H9 (cell line): ENCODE data around the gene POLR2M. TPM values are rescaled to one million over a fixed set of nuclear protein-coding genes. Genes with fewer than 3 reads are reported as not detected.

Source experiments
- DNase-seq: peaks from one replicate; pipeline ENCODE4 v3.0.0-alpha.2; 2017
- H2AFZ ChIP-seq: one replicate; pipeline ENCODE4 v1.6.1; 2013; ENCODE audit warnings: mild to moderate bottlenecking, low read length, control low read depth, moderate library complexity
- H2AK5ac ChIP-seq: 2 replicates; pipeline ENCODE4 v1.6.1; 2013; ENCODE audit warnings: low read length, control low read depth, mixed read lengths; ENCODE audit not compliant: insufficient read length
- H2BK120ac ChIP-seq: one replicate; pipeline ENCODE4 v1.6.1; 2013; ENCODE audit warnings: low read depth, mild to moderate bottlenecking, low read length, control low read depth, inconsistent platforms; ENCODE audit not compliant: poor library complexity, severe bottlenecking
- H2BK12ac ChIP-seq: 2 replicates; pipeline ENCODE4 v1.6.1; 2013; ENCODE audit warnings: low read length, control low read depth, mixed read lengths, low read depth; ENCODE audit not compliant: insufficient read length
- H2BK15ac ChIP-seq: 2 replicates; pipeline ENCODE4 v1.6.1; 2013; ENCODE audit warnings: low read depth, low read length, control low read depth
- H2BK20ac ChIP-seq: one replicate; pipeline ENCODE4 v1.6.1; 2013; ENCODE audit warnings: low read depth, mild to moderate bottlenecking, low read length, control low read depth, inconsistent platforms; ENCODE audit not compliant: poor library complexity, severe bottlenecking
- H2BK5ac ChIP-seq: 2 replicates; pipeline ENCODE4 v1.6.1; 2013; ENCODE audit warnings: low read length, control low read depth, mixed read lengths; ENCODE audit not compliant: insufficient read length
- H3K14ac ChIP-seq: 2 replicates; pipeline ENCODE4 v1.6.1; 2013; ENCODE audit warnings: low read length, control low read depth; ENCODE audit not compliant: insufficient read depth
- H3K18ac ChIP-seq: 2 replicates; pipeline ENCODE4 v1.6.1; 2013; ENCODE audit warnings: low read depth, mild to moderate bottlenecking, mixed read lengths, low read length, control low read depth; ENCODE audit not compliant: insufficient read length
- H3K23ac ChIP-seq: 2 replicates; pipeline ENCODE4 v1.6.1; 2013; ENCODE audit warnings: low read length, control low read depth, mixed read lengths, low read depth; ENCODE audit not compliant: insufficient read length
- H3K23me2 ChIP-seq: 2 replicates; pipeline ENCODE4 v1.6.1; 2013; ENCODE audit warnings: low read depth, mild to moderate bottlenecking, mixed read lengths, low read length, control low read depth; ENCODE audit not compliant: insufficient read length, poor library complexity, severe bottlenecking
- H3K27ac ChIP-seq: 2 replicates; pipeline ENCODE4 v1.5.1; 2013; ENCODE audit warnings: low read length, control low read depth, mixed read lengths, low read depth; ENCODE audit not compliant: insufficient read length
- H3K27me3 ChIP-seq: 2 replicates; pipeline ENCODE4 v1.6.1; 2013; ENCODE audit warnings: low read length, control low read depth, inconsistent platforms; ENCODE audit not compliant: insufficient read depth
- H3K4ac ChIP-seq: 2 replicates; pipeline ENCODE4 v1.6.1; 2013; ENCODE audit warnings: low read depth, mild to moderate bottlenecking, control low read depth, inconsistent platforms, low read length, moderate library complexity
- H3K4me1 ChIP-seq: 2 replicates; pipeline ENCODE4 v1.6.1; 2013; ENCODE audit warnings: low read length, control low read depth, inconsistent platforms; ENCODE audit not compliant: insufficient read depth
- H3K4me2 ChIP-seq: 2 replicates; pipeline ENCODE4 v1.6.1; 2013; ENCODE audit warnings: low read length, control low read depth, mixed read lengths; ENCODE audit not compliant: insufficient read length, insufficient read depth
- H3K56ac ChIP-seq: 2 replicates; pipeline ENCODE4 v1.6.1; 2013; ENCODE audit warnings: low read depth, mild to moderate bottlenecking, mixed read lengths, low read length, control low read depth; ENCODE audit not compliant: insufficient read length
- H3K79me1 ChIP-seq: 2 replicates; pipeline ENCODE4 v1.6.1; 2013; ENCODE audit warnings: low read depth, mild to moderate bottlenecking, moderate library complexity, low read length, control low read depth, inconsistent platforms; ENCODE audit not compliant: insufficient read depth, poor library complexity, severe bottlenecking
- H3K79me2 ChIP-seq: 2 replicates; pipeline ENCODE4 v1.6.1; 2013; ENCODE audit warnings: low read length, control low read depth, inconsistent platforms; ENCODE audit not compliant: insufficient read depth
- H3K9ac ChIP-seq: 2 replicates; pipeline ENCODE4 v1.6.1; 2013; ENCODE audit warnings: low read length, control low read depth, mixed read lengths; ENCODE audit not compliant: insufficient read length; ENCODE audit errors: extremely low read depth
- H3K9me3 ChIP-seq: one replicate; pipeline ENCODE4 v1.6.1; 2013; ENCODE audit warnings: low read depth, low read length, inconsistent platforms; ENCODE audit not compliant: control insufficient read depth
- H3T11ph ChIP-seq: one replicate; pipeline ENCODE4 v1.6.1; 2013; ENCODE audit warnings: mild to moderate bottlenecking, low read length, control low read depth, inconsistent platforms
- H4K20me1 ChIP-seq: one replicate; pipeline ENCODE4 v1.6.1; 2013; ENCODE audit not compliant: control insufficient read depth, insufficient read length, insufficient read depth
- H4K5ac ChIP-seq: 2 replicates; pipeline ENCODE4 v1.6.1; 2013; ENCODE audit warnings: low read depth, mild to moderate bottlenecking, mixed read lengths, low read length, control low read depth; ENCODE audit not compliant: insufficient read length
- H4K8ac ChIP-seq: replicated peaks from 2 replicates; pipeline ENCODE4 v1.6.1; 2013; ENCODE audit warnings: low read length, control low read depth, mixed read lengths, low read depth; ENCODE audit not compliant: insufficient read length
- H4K91ac ChIP-seq: 2 replicates; pipeline ENCODE4 v1.6.1; 2013; ENCODE audit warnings: low read depth, mild to moderate bottlenecking, moderate library complexity, mixed read lengths, low read length, control low read depth; ENCODE audit not compliant: insufficient read length
- H3K27ac Mint-ChIP-seq, 3 experiments: 2 replicates in 2 of 3; 3 replicates in 1 of 3; pipeline ENCODE4 v1.8.0; 2020 to 2021; ENCODE audit warnings: mixed read lengths in 3 of 3, mild to moderate bottlenecking in 1 of 3, moderate library complexity in 1 of 3
- H3K27me3 Mint-ChIP-seq: 2 replicates; pipeline ENCODE4 v1.8.0; 2021; ENCODE audit warnings: low read depth, mild to moderate bottlenecking, moderate library complexity, mixed read lengths
- H3K36me3 Mint-ChIP-seq, 3 experiments: 2 replicates in 2 of 3; 3 replicates in 1 of 3; pipeline ENCODE4 v1.8.0; 2020 to 2021; ENCODE audit warnings: low read depth in 3 of 3, mixed read lengths in 3 of 3; ENCODE audit not compliant: insufficient read depth in 1 of 3
- H3K4me1 Mint-ChIP-seq, 2 experiments: 2 replicates each; pipeline ENCODE4 v1.8.0; 2020; ENCODE audit warnings: mixed read lengths in 2 of 2
- H3K4me3 Mint-ChIP-seq, 2 experiments: 2 replicates in 1 of 2; 3 replicates in 1 of 2; pipeline ENCODE4 v1.8.0; 2020 to 2021; ENCODE audit warnings: mild to moderate bottlenecking in 2 of 2, mixed read lengths in 2 of 2, moderate library complexity in 1 of 2
- H3K9me3 Mint-ChIP-seq, 2 experiments: 2 replicates in 1 of 2; 3 replicates in 1 of 2; pipeline ENCODE4 v1.8.0; 2020; ENCODE audit warnings: mild to moderate bottlenecking in 2 of 2, mixed read lengths in 2 of 2, moderate library complexity in 1 of 2
- CTCF ChIP-seq: fragments of 200-600 bp; sonication (generic); conservative IDR thresholded peaks from 3 replicates; pipeline ENCODE4 v1.8.0; 2021; ENCODE audit warnings: antibody characterized with exemption, mild to moderate bottlenecking
- WGBS: extraction: QIAGEN DNeasy Blood & Tissue Kit; methylation state at CpG from one replicate; pipeline ENCODE4 v1.1.7; 2013; ENCODE audit warnings: missing lambda C conversion rate, low lambda C conversion rate, mixed read lengths; ENCODE audit not compliant: insufficient read length; ENCODE audit errors: extremely low coverage; 5-methylcytosine and 5-hydroxymethylcytosine counted together
- total RNA-seq: library from RNA; stranded (reverse); gene quantifications from 2 replicates; pipeline ENCODE4 v1.2.1, GENCODE V29; 2021

POLR2M gene
- total RNA-seq, 1 experiment from 2014 or later = 67.3 TPM

- H3K36me3 Mint-ChIP-seq = no peaks in the 10 kb centered on the region
Measured at GRCh38 chr15:57677204-57677603, 29.3 kb upstream of the POLR2M start.

More at GRCh38 chr15:57677204-57677603, 29.3 kb upstream of the POLR2M start:
- no peaks in the 10 kb centered on the region for H3K79me1 ChIP-seq
- H4K8ac ChIP-seq = no peak overlapping the region
- H3T11ph ChIP-seq = no peak overlapping the region
- H3K14ac ChIP-seq = no peak overlapping the region
- no peak overlapping the region for H3K4ac ChIP-seq
- H2AFZ ChIP-seq = no peak overlapping the region
- H3K4me1 ChIP-seq = no peaks in the 10 kb centered on the region; the same call in 1 of the 2 replicates
- no peak overlapping the region for H4K5ac ChIP-seq
- no peak overlapping the region for H2BK12ac ChIP-seq
- 0 out of 4 replicates have a peak, but pooled peaks cover 3% of the 10 kb centered on the region in 2 experiments for H3K4me1 Mint-ChIP-seq
- H3K9me3 Mint-ChIP-seq = no peaks in the 10 kb centered on the region
- no peak overlapping the region for H2BK15ac ChIP-seq
- no peaks in the 10 kb centered on the region for H4K20me1 ChIP-seq
- H2BK120ac ChIP-seq = no peak overlapping the region
- no peak for DNase-seq
- H2BK5ac ChIP-seq = no peak overlapping the region
- no peak overlapping the region for H2BK20ac ChIP-seq
- H3K27me3 ChIP-seq = no peaks in the 10 kb centered on the region
- no peak overlapping the region for H3K9ac ChIP-seq
- H3K4me2 ChIP-seq = no peak overlapping the region
- H3K23ac ChIP-seq = no peak overlapping the region
- H3K79me2 ChIP-seq = no peaks in the 10 kb centered on the region
- TF ChIP-seq CTCF = no peak
- H3K56ac ChIP-seq = no peak overlapping the region
- no peaks in the 10 kb centered on the region for H3K27me3 Mint-ChIP-seq
- no peak overlapping the region for H3K18ac ChIP-seq
- H3K27ac ChIP-seq = no peak overlapping the region
- no peak overlapping the region for H2AK5ac ChIP-seq
- no peak overlapping the region for H4K91ac ChIP-seq
- H3K27ac Mint-ChIP-seq = no peak overlapping the region
- no CpG with 5 or more reads among the region's 3 CpGs for WGBS
- H3K9me3 ChIP-seq = no peaks in the 10 kb centered on the region
- H3K23me2 ChIP-seq = no peaks in the 10 kb centered on the region
- H3K4me3 Mint-ChIP-seq = no peak overlapping the region
